OCI-LY7 (cell line): ENCODE data around the gene CNOT6. TPM values are rescaled to one million over a fixed set of nuclear protein-coding genes. Genes with fewer than 3 reads are reported as not detected.
"Not testable (repeated sequence)": the region's sequence is repeated elsewhere in the genome, so short reads cannot be mapped to it uniquely, and the experiment has no call there.

ENCODE experiments used
- BruUV-seq: library from RNA; stranded (reverse); fragments of 400-500 nt; replicated peaks from 2 replicates; lab custom pipeline; 2021; lab: Mats Ljungman, UMichigan
- CTCF ChIA-PET: fragments of 300-600 bp; sonication (Branson Sonifier 250); formaldehyde crosslinking; loops from one replicate; lab custom pipeline; 2022; ENCODE audit warnings: antibody characterized with exemption; ENCODE audit not compliant: unreplicated experiment; lab: Charles Lee
- POLR2A ChIA-PET: fragments of 300-600 bp; sonication (Branson Sonifier 250); formaldehyde crosslinking; loops from one replicate; lab custom pipeline; 2022; ENCODE audit warnings: antibody characterized with exemption; lab: Charles Lee
- DNase-seq: peaks from one replicate; pipeline ENCODE4 v3.0.0-alpha.2; 2015; ENCODE audit warnings: low spot score
- H2AFZ ChIP-seq: fragments of 200-600 bp; sonication (generic), shearing (Covaris generic); 2 replicates; pipeline ENCODE4 v1.6.1; 2014; ENCODE audit warnings: mild to moderate bottlenecking, antibody characterized with exemption, low read length, moderate library complexity
- H3K27ac ChIP-seq: fragments of 200-600 bp; sonication (generic); 2 replicates; pipeline ENCODE4 v1.5.1; 2014; ENCODE audit warnings: mixed run types, low read depth, mild to moderate bottlenecking, moderate library complexity, low read length, inconsistent platforms; ENCODE audit not compliant: poor library complexity, severe bottlenecking
- H3K36me3 ChIP-seq: fragments of 200-600 bp; sonication (generic); 2 replicates; pipeline ENCODE4 v1.6.1; 2014; ENCODE audit warnings: mild to moderate bottlenecking, antibody characterized with exemption, low read length, moderate library complexity, mixed read lengths; ENCODE audit not compliant: insufficient read depth
- H3K4me1 ChIP-seq: fragments of 200-600 bp; sonication (generic); 2 replicates; pipeline ENCODE4 v1.5.1; 2014; ENCODE audit warnings: mild to moderate bottlenecking, low read length; ENCODE audit not compliant: insufficient read depth, poor library complexity, severe bottlenecking
- H3K4me2 ChIP-seq: fragments of 200-600 bp; sonication (generic); 2 replicates; pipeline ENCODE4 v1.6.1; 2014; ENCODE audit warnings: mild to moderate bottlenecking, low read length
- H3K4me3 ChIP-seq: fragments of 200-600 bp; sonication (generic); 2 replicates; pipeline ENCODE4 v1.5.1; 2014; ENCODE audit warnings: mild to moderate bottlenecking, low read depth, low read length; ENCODE audit not compliant: poor library complexity, severe bottlenecking
- H3K79me2 ChIP-seq: fragments of 200-600 bp; sonication (generic); 2 replicates; pipeline ENCODE4 v1.6.1; 2016; ENCODE audit warnings: low read depth, mild to moderate bottlenecking, low read length, moderate library complexity, mixed read lengths; ENCODE audit not compliant: insufficient read depth
- H3K9me2 ChIP-seq: fragments of 200-600 bp; sonication (generic); 2 replicates; pipeline ENCODE4 v1.6.1; 2016; ENCODE audit warnings: mild to moderate bottlenecking, low read length, mixed read lengths; ENCODE audit not compliant: insufficient read depth
- H3K9me3 ChIP-seq: fragments of 200-600 bp; sonication (generic); 2 replicates; pipeline ENCODE4 v1.6.1; 2014; ENCODE audit warnings: mild to moderate bottlenecking, mixed run types, low read length, mixed read lengths
- H4K20me1 ChIP-seq: fragments of 200-600 bp; sonication (generic); 2 replicates; pipeline ENCODE4 v1.6.1; 2014; ENCODE audit warnings: mild to moderate bottlenecking, antibody characterized with exemption, low read length, moderate library complexity, mixed read lengths; ENCODE audit not compliant: insufficient read depth
- EZH2phosphoT487 ChIP-seq: fragments of 200-600 bp; sonication (generic); IDR thresholded peaks from 2 replicates; pipeline ENCODE4 v1.6.1; 2018; ENCODE audit warnings: low read depth, borderline replicate concordance, mild to moderate bottlenecking, mixed run types, antibody characterized with exemption, low read length, moderate library complexity, mixed read lengths
- intact Hi-C: fragments of 100-400 bp; cut with micrococcal nuclease; formaldehyde crosslinking; loops from one replicate; pipeline ENCODE4 v1.10.0; 2022; ENCODE audit not compliant: unreplicated experiment
- total RNA-seq, 2 experiments: library from RNA; depleted of rRNA in 1 of 2; stranded (reverse); fragments of >200 nt in 1 of 2; shearing (Covaris generic) in 1 of 2; gene quantifications; 2 replicates each; pipeline ENCODE4 v1.2.3, GENCODE V29; 2014 to 2022
- TF ChIP-seq, protein P1 (sequence below): fragments of 200-600 bp; sonication (generic); conservative IDR thresholded peaks from 2 replicates; pipeline ENCODE4 v1.5.1; 2014; ENCODE audit warnings: mild to moderate bottlenecking, antibody characterized with exemption, low read length, moderate library complexity, mixed read lengths

The CNOT6 gene
- total RNA-seq, 2 experiments from 2014 or later: 9.4 to 30.1 TPM

DNA sequence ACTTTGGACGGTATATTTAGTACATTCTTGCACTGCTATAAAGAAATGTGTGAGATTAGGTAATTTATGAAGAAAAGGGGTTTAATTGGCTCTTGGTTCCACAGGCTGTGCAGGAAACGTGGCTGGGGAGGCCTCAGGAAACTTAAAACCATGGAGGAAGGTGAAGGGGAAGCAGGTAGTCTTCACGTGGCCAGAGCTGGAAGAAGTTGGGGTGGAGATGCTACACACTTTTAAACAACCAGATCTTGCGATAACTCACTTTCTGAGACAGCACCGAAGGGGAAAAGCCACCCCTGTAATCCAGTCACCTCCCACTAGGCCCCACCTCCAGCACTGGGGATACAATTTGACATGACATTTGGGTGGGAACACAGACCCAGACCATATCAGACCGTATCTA, 13.5 kb downstream of the CNOT6 start:
- intact Hi-C loops: no loop called here
- H2AFZ ChIP-seq: no peak overlapping the region
- TF ChIP-seq, protein P1, sequence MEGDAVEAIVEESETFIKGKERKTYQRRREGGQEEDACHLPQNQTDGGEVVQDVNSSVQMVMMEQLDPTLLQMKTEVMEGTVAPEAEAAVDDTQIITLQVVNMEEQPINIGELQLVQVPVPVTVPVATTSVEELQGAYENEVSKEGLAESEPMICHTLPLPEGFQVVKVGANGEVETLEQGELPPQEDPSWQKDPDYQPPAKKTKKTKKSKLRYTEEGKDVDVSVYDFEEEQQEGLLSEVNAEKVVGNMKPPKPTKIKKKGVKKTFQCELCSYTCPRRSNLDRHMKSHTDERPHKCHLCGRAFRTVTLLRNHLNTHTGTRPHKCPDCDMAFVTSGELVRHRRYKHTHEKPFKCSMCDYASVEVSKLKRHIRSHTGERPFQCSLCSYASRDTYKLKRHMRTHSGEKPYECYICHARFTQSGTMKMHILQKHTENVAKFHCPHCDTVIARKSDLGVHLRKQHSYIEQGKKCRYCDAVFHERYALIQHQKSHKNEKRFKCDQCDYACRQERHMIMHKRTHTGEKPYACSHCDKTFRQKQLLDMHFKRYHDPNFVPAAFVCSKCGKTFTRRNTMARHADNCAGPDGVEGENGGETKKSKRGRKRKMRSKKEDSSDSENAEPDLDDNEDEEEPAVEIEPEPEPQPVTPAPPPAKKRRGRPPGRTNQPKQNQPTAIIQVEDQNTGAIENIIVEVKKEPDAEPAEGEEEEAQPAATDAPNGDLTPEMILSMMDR: no peak
- no peak for TF ChIP-seq EZH2phosphoT487

DNA sequence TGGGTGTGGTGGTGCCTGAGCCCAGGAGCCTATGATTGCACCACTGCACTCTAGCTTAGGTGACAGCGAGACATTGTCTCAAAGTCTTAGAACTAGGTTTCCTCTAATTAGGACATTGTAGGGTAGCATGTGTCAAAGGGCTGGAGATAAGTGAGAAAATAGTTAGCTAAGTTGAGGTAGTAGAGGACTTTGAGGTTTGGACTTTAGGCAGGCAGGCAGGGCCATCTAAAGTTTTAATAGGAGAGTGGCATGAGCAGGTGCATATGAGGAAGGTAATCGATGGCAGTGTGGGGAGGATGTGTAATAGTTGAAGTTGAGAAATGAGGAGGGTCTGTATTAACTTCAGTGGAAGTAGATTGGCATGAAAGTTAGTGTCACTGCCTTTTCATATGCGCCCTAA, 21.1 kb downstream of the CNOT6 start:
- no peaks in the 10 kb centered on the region for H3K4me1 ChIP-seq
- no peak overlapping the region for H3K27ac ChIP-seq
- TF ChIP-seq EZH2phosphoT487: no peak
- TF ChIP-seq, protein P1: no peak
- CTCF ChIA-PET: no interaction called here
- no peak overlapping the region for H3K4me2 ChIP-seq
- H3K9me3 ChIP-seq: no peaks in the 10 kb centered on the region
- H3K4me3 ChIP-seq: no peak overlapping the region
- H3K9me2 ChIP-seq: no peaks in the 10 kb centered on the region
- H3K36me3 ChIP-seq: peaks cover 23% of the 10 kb centered on the region
- peaks cover 85% of the 10 kb centered on the region for H3K79me2 ChIP-seq
- intact Hi-C loops: no loop called here
- no peak for DNase-seq
- no peak overlapping the region for H2AFZ ChIP-seq
- H4K20me1 ChIP-seq: peaks cover 5% of the 10 kb centered on the region
- no TSS peak for BruUV-seq
- POLR2A ChIA-PET: no interaction called here

More for the DNA sequence above, 13.5 kb downstream of the CNOT6 start:
- H4K20me1 ChIP-seq: no peaks in the 10 kb centered on the region
- ChIA-PET CTCF (no interaction called here), POLR2A (no interaction called here)
- peaks cover 79% of the 10 kb centered on the region for H3K79me2 ChIP-seq
- H3K27ac ChIP-seq: no peak overlapping the region
- peaks cover 3% of the 10 kb centered on the region; the same call in 1 of the 2 replicates for H3K9me3 ChIP-seq
- no peak overlapping the region for H3K4me3 ChIP-seq
- peaks cover 59% of the 10 kb centered on the region for H3K36me3 ChIP-seq
- no peak for DNase-seq
- no peaks in the 10 kb centered on the region for H3K9me2 ChIP-seq
- BruUV-seq: no TSS peak
- no peaks in the 10 kb centered on the region for H3K4me1 ChIP-seq
- no peak overlapping the region for H3K4me2 ChIP-seq

DNA sequence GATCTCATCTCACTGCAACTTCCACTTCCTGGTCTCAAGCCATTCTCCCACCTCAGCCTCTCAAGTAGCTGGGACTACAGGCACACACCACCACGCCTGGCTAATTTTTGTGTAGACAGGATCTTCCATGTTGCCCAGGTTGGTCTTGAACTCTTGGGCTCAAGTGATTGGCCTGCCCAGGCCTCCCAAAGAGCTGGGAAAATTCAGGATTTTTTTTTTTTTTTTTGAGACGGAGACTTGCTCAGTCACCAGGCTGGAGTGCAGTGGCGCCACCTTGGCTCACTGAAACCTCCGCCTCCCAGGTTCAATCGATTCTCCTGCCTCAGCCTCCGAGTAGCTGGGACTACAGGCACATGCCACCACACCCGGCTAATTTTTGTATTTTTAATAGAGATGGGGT, 21.8 kb downstream of the CNOT6 start:
- intact Hi-C loops, H3K9me2 ChIP-seq, H2AFZ ChIP-seq, H3K27ac ChIP-seq, BruUV-seq, DNase-seq, CTCF ChIA-PET, H4K20me1 ChIP-seq, H3K9me3 ChIP-seq, H3K4me1 ChIP-seq, H3K4me2 ChIP-seq, H3K4me3 ChIP-seq: not testable (repeated sequence)
- peaks cover 80% of the 10 kb centered on the region for H3K79me2 ChIP-seq
- peaks cover 21% of the 10 kb centered on the region for H3K36me3 ChIP-seq
- POLR2A ChIA-PET: interaction anchor here (0.6 kb wide), 1 partner anchor 47 kb away, joined by 3 read pairs; no protein-coding TSS in a partner anchor
